ENCODE data around the gene NTMT1.
"Not testable (repeated sequence)": the region's sequence is repeated elsewhere in the genome, so short reads cannot be mapped to it uniquely, and the experiment has no call there.

Gene NTMT1

DNA sequence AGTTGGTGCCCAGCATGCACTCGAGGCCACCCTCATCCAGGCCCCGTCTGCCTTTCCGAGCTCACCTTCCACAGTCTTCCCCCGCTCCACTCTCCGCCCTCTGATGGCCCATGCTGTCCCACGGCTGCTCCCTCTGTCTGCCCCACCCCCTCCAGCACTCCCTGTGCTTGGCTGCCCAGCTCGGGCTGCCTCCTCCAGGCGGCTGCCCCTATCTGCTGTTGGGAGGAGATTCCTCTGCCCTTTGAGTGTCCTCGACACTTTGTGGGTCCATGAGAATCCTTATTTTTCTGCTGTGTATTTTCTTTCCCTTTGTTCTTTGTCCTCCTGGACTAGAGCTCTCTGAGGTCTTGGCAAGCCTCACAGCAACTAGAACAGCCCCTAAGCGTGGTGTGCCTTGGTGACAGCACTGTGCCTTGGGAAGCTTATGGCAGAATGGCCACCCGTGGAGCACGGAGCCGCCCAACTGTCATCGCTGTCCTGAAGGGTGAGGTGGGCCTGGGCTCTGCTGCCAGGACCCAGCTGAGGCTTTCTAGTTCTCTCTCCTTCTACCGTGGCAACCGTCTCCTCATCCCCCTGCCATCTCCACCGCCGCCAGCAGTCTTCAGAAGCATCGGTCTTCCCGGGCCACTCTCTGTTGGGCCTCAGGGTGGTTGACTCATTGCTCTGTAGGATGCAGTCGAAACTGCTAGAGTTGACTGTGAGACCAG lies 5.2 kb downstream of the NTMT1 start:
- H3K9me3 Mint-ChIP-seq = no peaks in the 10 kb centered on the region
- H3K36me3 Mint-ChIP-seq (ENCODE audit: low read depth) = peaks cover 39% of the 10 kb centered on the region
- H3K4me3 Mint-ChIP-seq = no peak overlapping the region
- peaks cover 19% of the 10 kb centered on the region for H3K4me1 Mint-ChIP-seq (ENCODE audit: low read depth)
- DNase-seq (ENCODE audit: low spot score) = no peak
- H3K27me3 Mint-ChIP-seq (ENCODE audit: low read depth) = no peaks in the 10 kb centered on the region
- no peak overlapping the region for H3K27ac Mint-ChIP-seq

DNA sequence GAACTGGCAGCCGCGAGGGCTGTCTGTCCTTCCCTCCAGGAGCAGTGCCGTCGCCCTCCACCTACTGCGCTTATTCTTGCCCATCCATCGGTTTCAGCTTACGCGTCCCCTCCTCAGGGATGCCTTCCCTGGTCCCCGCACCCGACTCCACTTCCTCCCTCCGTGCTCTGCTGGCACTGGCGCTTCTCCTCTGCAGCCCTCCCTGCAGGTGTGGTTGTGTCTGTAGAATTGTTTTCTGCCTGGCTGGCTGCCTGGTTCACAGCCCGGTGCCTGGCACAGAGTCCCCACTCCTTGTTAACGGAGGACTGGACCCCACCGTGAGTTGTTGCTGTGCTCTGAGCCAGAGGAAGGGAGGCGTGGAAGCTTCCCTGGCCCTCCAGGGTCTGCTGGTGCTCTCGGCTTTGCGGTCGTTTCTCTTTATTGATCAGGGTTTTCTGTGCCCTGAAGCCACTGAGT lies 5.7 kb downstream of the NTMT1 start:
- no peaks in the 10 kb centered on the region for H3K9me3 Mint-ChIP-seq
- no peaks in the 10 kb centered on the region for H3K27me3 Mint-ChIP-seq (ENCODE audit: low read depth)
- no peak for DNase-seq (ENCODE audit: low spot score)
- H3K27ac Mint-ChIP-seq = no peak overlapping the region
- peaks cover 19% of the 10 kb centered on the region for H3K4me1 Mint-ChIP-seq (ENCODE audit: low read depth)
- H3K36me3 Mint-ChIP-seq (ENCODE audit: low read depth) = peaks cover 39% of the 10 kb centered on the region
- no peak overlapping the region for H3K4me3 Mint-ChIP-seq

GRCh38 chr9:129632460-129632859 lies 6.5 kb downstream of the NTMT1 start:
- Mint-ChIP-seq H3K4me3 (no peak overlapping the region), H3K9me3 (no peaks in the 10 kb centered on the region), H3K27me3 (ENCODE audit: low read depth) (no peaks in the 10 kb centered on the region), H3K36me3 (ENCODE audit: low read depth) (peaks cover 35% of the 10 kb centered on the region), H3K27ac (no peak overlapping the region), H3K4me1 (ENCODE audit: low read depth) (peaks cover 11% of the 10 kb centered on the region)
- no peak for DNase-seq (ENCODE audit: low spot score)

DNA sequence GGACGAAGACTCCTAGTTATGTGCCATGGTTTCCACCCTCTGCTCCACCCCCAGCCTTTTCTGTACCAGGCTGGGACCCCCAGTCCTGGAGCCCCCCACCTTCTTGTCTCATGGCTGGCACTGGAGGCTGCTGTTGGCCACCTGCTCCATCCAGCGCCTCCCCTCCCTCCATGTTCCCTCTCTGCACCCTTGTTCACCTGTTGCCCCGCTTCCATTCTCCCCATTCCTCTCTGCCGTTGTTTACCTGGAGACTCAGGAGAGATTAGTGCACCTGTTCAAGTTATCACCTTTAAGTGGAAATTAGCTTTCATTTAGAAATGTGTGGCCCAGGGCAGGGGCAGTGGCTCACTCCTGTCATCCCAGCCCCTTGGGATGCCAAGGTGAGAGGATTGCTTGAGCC lies 7.2 kb downstream of the NTMT1 start:
- H3K4me3 Mint-ChIP-seq = no peak overlapping the region
- H3K4me1 Mint-ChIP-seq (ENCODE audit: low read depth) = peaks cover 6% of the 10 kb centered on the region
- H3K36me3 Mint-ChIP-seq (ENCODE audit: low read depth) = peaks cover 39% of the 10 kb centered on the region
- no peak for DNase-seq (ENCODE audit: low spot score)
- H3K27ac Mint-ChIP-seq = no peak overlapping the region
- H3K9me3 Mint-ChIP-seq = no peaks in the 10 kb centered on the region
- no peaks in the 10 kb centered on the region for H3K27me3 Mint-ChIP-seq (ENCODE audit: low read depth)

DNA sequence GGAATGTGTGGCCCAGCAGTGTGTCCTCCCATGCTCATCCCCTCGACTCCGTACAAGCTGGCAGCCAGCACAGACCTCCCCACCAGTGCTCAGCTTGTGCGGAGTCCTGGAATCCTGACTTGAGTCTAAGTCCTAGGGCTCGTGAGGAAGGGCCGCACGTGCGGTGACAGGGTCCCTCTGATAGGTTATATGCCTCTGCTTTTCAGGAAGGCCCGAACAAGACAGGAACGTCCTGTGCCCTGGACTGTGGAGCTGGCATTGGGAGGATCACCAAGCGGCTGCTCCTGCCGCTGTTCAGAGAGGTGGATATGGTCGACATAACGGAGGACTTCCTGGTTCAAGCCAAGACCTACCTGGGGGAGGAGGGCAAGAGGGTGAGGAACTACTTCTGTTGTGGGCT lies 7.9 kb downstream of the NTMT1 start:
- Mint-ChIP-seq H3K27me3 (ENCODE audit: low read depth) (no peaks in the 10 kb centered on the region), H3K4me3 (no peak overlapping the region), H3K4me1 (ENCODE audit: low read depth) (peaks cover 6% of the 10 kb centered on the region), H3K9me3 (no peaks in the 10 kb centered on the region), H3K36me3 (ENCODE audit: low read depth) (peaks cover 38% of the 10 kb centered on the region), H3K27ac (no peak overlapping the region)
- DNase-seq (ENCODE audit: low spot score) = no peak

DNA sequence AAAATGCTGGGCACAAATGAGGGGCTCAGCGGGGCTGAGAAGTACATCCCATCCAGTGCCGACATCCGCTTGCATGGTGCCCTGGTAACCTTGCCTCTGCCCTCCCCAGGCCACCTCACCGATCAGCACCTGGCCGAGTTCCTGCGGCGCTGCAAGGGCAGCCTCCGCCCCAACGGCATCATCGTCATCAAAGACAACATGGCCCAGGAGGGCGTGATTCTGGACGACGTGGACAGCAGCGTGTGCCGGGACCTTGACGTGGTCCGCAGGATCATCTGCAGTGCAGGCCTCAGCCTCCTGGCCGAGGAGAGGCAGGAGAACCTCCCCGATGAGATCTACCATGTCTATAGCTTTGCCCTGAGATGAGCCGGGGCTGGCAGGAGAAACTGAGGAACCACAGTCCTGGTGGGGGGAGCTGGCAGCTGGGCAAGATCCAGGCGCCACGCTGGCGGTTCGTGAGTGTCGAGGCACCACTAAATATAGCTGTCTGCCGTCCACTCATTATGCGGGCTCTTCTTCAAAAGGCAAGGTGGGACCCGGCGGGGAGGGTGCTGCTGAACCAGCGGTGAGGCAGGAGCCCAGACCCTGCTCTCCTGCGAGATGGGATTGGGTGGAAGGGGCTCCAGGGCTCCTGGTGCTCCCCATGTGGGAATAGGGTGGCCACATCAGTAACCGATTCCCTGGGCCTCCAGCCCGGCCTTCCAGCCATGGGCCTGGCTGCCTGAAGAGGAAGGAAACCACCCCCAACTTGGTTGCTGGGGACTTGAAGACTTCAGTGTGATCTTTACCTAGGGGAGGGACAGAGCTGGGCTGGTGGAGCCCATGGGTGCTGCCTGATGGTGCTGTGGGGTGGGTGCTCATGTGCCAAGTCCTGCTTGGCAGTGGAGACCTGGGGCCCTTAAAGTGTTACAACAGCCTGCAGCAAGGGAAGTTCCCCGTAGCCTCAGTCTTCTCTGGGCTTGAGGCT lies 9.4 kb downstream of the NTMT1 start:
- Mint-ChIP-seq H3K27ac (no peak overlapping the region), H3K9me3 (no peaks in the 10 kb centered on the region), H3K27me3 (ENCODE audit: low read depth) (no peaks in the 10 kb centered on the region), H3K36me3 (ENCODE audit: low read depth) (peaks cover 39% of the 10 kb centered on the region), H3K4me3 (no peak overlapping the region), H3K4me1 (ENCODE audit: low read depth) (peaks cover 6% of the 10 kb centered on the region)
- DNase-seq (ENCODE audit: low spot score) = no peak

DNA sequence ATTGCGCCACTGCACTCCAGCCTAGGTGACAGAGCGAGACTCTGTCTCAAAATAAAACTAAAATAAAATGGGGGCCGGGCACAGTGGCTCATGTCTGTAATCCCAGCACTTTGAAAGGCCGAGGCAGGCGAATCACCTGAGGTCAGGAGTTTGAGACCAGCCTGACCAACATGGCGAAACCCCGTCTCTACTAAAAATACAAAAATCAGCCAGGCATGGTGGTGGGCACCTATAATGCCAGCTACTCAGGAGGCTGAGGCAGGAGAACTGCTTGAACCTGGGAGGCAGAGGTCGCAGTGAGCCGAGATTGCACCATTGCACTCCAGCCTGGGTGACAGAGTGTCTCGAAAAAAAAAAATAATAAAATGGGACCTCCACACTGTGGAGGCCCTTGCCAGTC lies 10.4 kb downstream of the NTMT1 start:
- DNase-seq (ENCODE audit: low spot score); H3K27me3 Mint-ChIP-seq (ENCODE audit: low read depth); H3K4me3 Mint-ChIP-seq; H3K9me3 Mint-ChIP-seq; H3K27ac Mint-ChIP-seq: not testable (repeated sequence)
- Mint-ChIP-seq H3K4me1 (ENCODE audit: low read depth) (peaks cover 10% of the 10 kb centered on the region), H3K36me3 (ENCODE audit: low read depth) (peaks cover 35% of the 10 kb centered on the region)

DNA sequence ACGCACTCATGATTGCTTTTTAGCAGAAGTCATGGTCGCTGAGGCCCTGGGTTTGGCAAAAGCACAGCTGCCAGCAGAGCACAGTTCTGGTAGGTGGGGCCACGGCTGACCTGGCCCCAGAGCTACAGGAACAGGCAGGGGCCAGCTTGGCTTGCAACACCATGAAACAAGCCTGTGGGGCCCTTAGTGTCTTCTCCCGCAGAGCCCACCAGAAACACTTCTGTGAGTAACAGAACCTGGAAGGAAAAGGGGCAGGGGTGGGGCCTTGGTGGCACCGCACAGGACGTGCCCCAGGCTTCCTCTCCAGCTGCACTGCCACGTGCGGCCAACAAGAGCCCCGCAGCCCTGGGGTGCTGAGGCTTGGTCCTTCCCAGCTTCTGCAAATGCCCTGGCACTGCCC lies 11.1 kb downstream of the NTMT1 start:
- H3K27ac Mint-ChIP-seq = no peak overlapping the region
- peaks cover 7% of the 10 kb centered on the region for H3K4me1 Mint-ChIP-seq (ENCODE audit: low read depth)
- H3K9me3 Mint-ChIP-seq = no peaks in the 10 kb centered on the region
- H3K4me3 Mint-ChIP-seq = no peak overlapping the region
- peaks cover 29% of the 10 kb centered on the region for H3K36me3 Mint-ChIP-seq (ENCODE audit: low read depth)
- no peak for DNase-seq (ENCODE audit: low spot score)
- no peaks in the 10 kb centered on the region for H3K27me3 Mint-ChIP-seq (ENCODE audit: low read depth)

DNA sequence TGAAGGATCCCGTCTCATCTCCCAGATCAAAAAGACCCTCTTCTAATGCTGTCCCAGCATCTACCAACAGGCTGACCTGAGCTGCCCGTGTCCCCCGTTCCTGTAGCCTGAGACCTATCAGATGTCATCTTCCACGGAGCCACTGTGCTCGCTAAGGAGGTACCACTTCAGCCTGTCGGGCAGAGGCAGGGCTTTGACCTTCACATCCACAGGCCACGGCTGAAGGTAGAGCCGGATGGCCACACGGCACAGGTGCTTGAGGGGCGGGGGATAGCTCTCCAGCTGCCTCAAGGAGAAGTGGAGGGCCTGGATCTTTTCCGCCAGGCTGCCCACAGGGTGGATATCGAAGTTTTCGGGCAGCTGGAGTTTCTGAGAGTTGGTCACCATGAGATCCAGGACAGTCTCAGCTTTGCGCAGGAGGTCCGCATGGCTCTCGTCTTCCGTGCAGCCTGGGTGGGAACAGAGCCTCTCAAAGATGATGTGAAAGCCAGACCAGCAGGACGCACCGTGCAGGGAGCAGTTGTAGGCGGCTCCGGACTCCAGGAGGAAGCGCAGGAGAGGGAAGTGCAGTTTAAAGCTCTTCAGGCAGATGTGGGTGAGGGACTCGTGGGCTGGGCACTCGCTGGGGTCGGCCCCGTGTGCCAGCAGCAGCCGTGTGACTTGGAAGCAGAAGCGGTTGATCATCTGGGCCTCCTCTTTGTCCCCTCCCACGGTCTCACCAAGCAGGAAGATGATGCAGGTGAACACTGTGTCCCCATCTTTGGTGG lies 11.9 kb downstream of the NTMT1 start:
- Mint-ChIP-seq H3K27me3 (ENCODE audit: low read depth) (no peaks in the 10 kb centered on the region), H3K36me3 (ENCODE audit: low read depth) (peaks cover 26% of the 10 kb centered on the region), H3K9me3 (no peaks in the 10 kb centered on the region), H3K4me1 (ENCODE audit: low read depth) (peaks cover 9% of the 10 kb centered on the region), H3K27ac (no peak overlapping the region), H3K4me3 (no peak overlapping the region)
- no peak for DNase-seq (ENCODE audit: low spot score)

DNA sequence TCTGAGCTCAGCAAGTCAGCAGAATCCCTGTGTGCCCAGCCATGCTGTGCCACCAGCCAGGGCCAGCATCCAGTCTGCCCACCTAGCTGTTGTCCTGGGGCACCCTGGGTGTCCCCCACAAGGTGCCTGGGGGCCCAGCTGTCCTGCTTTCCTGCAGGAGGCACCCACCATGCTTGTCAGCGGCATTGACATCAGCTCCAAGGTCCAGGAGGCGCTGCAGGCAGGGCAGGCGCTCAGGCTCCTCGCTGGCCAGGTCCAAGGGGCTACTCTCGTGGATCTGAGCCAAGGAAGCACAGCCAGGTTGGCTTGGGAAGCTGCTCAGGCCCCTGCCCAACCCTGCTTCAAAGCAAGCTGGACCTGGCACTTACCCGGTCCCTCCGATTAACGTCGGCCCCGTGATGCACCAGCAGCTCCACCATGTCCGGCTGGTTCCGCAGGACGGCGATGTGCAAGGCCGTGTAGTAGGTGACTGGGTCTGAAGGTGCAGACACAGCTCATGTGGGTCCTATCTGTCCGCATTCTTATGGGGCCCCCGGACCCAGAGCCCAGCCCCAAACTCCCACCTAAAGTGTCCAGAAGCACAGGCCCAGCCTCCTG lies 13.2 kb downstream of the NTMT1 start:
- Mint-ChIP-seq H3K27ac (no peak overlapping the region), H3K9me3 (no peaks in the 10 kb centered on the region), H3K36me3 (ENCODE audit: low read depth) (peaks cover 21% of the 10 kb centered on the region), H3K27me3 (ENCODE audit: low read depth) (no peaks in the 10 kb centered on the region), H3K4me1 (ENCODE audit: low read depth) (peaks cover 9% of the 10 kb centered on the region), H3K4me3 (no peak overlapping the region)
- DNase-seq (ENCODE audit: low spot score) = no peak

GRCh38 chr9:129639756-129640085 lies 13.8 kb downstream of the NTMT1 start:
- Mint-ChIP-seq H3K9me3 (no peaks in the 10 kb centered on the region), H3K27ac (no peak overlapping the region), H3K27me3 (ENCODE audit: low read depth) (no peaks in the 10 kb centered on the region), H3K4me3 (peak overlapping the region; percentile 87), H3K36me3 (ENCODE audit: low read depth) (peaks cover 21% of the 10 kb centered on the region), H3K4me1 (ENCODE audit: low read depth) (peaks cover 9% of the 10 kb centered on the region)
- DNase-seq (ENCODE audit: low spot score) = no peak

DNA sequence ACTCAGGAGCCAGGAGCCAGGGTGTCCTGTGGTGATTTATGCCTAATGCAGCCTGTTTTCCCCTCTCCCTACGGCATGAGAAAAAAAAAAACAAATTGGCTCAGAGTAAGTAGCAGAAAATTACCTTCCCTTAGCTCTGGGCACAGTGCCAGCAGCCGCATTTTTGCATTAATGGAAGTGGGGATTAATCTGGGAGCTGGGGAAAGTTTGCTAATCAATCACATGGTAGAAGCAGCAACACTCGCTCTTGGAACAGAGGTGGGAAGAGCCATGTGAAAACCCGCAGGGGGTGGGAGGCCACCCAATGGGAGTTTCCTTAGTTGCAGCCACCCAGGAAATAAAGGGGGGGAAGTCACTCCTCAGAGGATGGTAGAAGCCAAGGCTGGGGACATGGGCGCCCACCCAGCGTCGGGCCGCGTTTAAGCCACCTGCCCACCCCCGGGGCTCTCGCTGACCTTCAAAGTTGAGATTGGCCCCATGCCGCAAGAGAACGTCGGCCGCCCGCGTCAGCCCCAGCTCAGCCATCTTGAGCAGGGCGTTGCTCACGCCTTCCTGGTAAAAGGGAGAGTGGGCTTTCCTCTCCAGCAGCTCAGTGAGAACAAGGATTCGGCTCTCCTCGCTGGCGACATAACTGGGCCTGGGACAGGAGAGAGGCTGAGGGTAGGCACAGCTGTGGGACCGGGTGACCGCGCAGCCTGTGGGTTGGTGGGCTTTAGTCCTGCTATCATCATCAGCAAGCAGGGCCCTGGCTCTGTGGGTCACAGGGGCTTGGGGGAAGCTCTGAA lies 14.3 kb downstream of the NTMT1 start:
- DNase-seq (ENCODE audit: low spot score) = no peak
- H3K36me3 Mint-ChIP-seq (ENCODE audit: low read depth) = peaks cover 18% of the 10 kb centered on the region
- peak overlapping the region; percentile 87 for H3K4me3 Mint-ChIP-seq
- H3K27me3 Mint-ChIP-seq (ENCODE audit: low read depth) = no peaks in the 10 kb centered on the region
- H3K4me1 Mint-ChIP-seq (ENCODE audit: low read depth) = peaks cover 9% of the 10 kb centered on the region
- no peaks in the 10 kb centered on the region for H3K9me3 Mint-ChIP-seq
- no peak overlapping the region for H3K27ac Mint-ChIP-seq

All from T-helper 2 cell treated with Interferon-gamma antibody and Interleukin-4, amounts not matched to agents 5 μg/mL and 100 μg/mL, for 36 hours (primary cell).